Parathyroid adenoma (tissue), 2 donors: Measurements from ENCODE around the gene KIF26A.

ENCODE experiments used
- H2AFZ ChIP-seq: fragments of 300-600 bp; sonication (generic); one replicate; pipeline ENCODE4 v1.7.0; 2017; ENCODE audit warnings: antibody characterized with exemption, mild to moderate bottlenecking
- H3K27ac ChIP-seq: fragments of 300-600 bp; sonication (generic); one replicate; pipeline ENCODE4 v1.7.0; 2017
- H3K27me3 ChIP-seq: fragments of 300-600 bp; sonication (generic); one replicate; pipeline ENCODE4 v1.7.0; 2017; ENCODE audit warnings: low read length; ENCODE audit not compliant: control insufficient read depth, insufficient read depth
- H3K36me3 ChIP-seq: fragments of 300-600 bp; sonication (generic); one replicate; pipeline ENCODE4 v1.7.0; 2017; ENCODE audit warnings: low read length; ENCODE audit not compliant: control insufficient read depth, insufficient read depth
- H3K4me1 ChIP-seq: fragments of 300-600 bp; sonication (generic); one replicate; pipeline ENCODE4 v1.7.0; 2017; ENCODE audit warnings: control low read depth
- H3K4me2 ChIP-seq: fragments of 300-600 bp; sonication (generic); one replicate; pipeline ENCODE4 v1.7.0; 2017; ENCODE audit warnings: low read length
- H3K4me3 ChIP-seq: fragments of 300-600 bp; sonication (generic); one replicate; pipeline ENCODE4 v1.7.0; 2017; ENCODE audit warnings: low read depth, low read length
- H3K79me2 ChIP-seq: fragments of 300-600 bp; sonication (generic); one replicate; pipeline ENCODE4 v1.7.0; 2017; ENCODE audit warnings: control low read depth
- H3K9ac ChIP-seq: fragments of 300-600 bp; sonication (generic); one replicate; pipeline ENCODE4 v1.7.0; 2017; ENCODE audit warnings: mild to moderate bottlenecking
- H3K9me3 ChIP-seq: fragments of 300-600 bp; sonication (generic); one replicate; pipeline ENCODE4 v1.7.0; 2017; ENCODE audit warnings: low read length; ENCODE audit not compliant: control insufficient read depth
- CTCF ChIP-seq: fragments of 300-600 bp; sonication (generic); IDR thresholded peaks from one replicate; pipeline ENCODE4 v1.7.0; 2017; ENCODE audit warnings: antibody characterized with exemption, mild to moderate bottlenecking
- donor health status: primary hyperparathyroidism.

KIF26A gene

DNA sequence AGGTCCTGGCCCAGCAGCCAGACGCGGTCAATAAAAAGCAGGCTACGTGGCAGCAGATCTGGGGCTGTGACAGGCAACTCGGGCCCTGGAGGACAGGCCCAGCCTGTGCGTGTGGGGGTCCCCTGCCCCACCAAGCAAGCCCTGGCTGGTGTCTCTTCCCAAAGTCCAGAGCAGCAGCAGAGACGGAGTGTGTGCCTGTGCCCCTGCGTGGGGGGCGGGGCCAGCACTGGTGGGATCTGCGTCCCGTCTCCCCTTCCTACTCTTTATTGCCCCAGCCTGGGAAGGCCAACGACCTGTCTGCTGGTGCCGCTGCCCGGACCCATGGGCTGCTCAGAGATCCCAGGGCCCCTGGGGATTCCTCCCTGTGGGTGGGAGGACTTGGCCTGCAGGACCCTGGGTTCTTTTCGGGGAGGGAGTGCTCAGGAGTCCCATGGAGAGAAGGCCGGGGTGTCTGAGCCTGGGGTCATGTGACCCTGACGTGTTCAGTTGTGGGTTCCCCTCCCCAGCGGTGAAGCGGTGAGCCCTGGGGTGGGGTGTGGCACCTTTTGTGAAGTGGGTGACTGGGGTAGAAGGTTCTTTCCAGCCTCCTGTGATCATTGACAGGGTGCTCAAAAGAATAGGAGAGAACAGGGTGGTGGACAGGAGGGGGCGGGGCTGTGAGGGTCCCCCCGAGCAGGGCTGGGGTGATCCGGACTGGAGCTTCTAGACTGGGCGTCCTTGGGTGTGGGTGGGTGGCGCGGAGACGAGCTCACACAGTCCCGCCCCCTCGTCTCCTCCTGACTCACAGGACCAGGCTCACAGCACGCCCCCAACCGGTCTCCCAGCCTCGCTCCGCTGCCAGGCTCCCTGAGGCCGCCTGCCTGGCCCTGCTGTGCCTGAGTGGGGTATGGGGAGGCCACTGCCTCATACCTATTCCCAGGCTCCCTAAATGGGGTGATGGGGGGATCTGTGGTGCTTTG, 30.5 kb upstream of the KIF26A start:
- no peak for TF ChIP-seq CTCF
- H3K4me3 ChIP-seq, result no peak overlapping the region

GRCh38 chr14:104108570-104109541, 29.5 kb upstream of the KIF26A start:
- Histone ChIP-seq H3K27ac (no peak overlapping the region), H3K79me2 (no peaks in the 10 kb centered on the region), H3K36me3 (no peaks in the 10 kb centered on the region), H3K4me3 (no peak overlapping the region), H3K9ac (no peak overlapping the region), H3K27me3 (no peaks in the 10 kb centered on the region), H3K9me3 (no peaks in the 10 kb centered on the region), H3K4me2 (no peak overlapping the region), H3K4me1 (peaks cover 5% of the 10 kb centered on the region), H2AFZ (no peak overlapping the region)
- TF ChIP-seq CTCF, result no peak

More for the DNA sequence above, 30.5 kb upstream of the KIF26A start:
- Histone ChIP-seq H3K79me2 (no peaks in the 10 kb centered on the region), H3K9ac (no peak overlapping the region), H3K4me1 (peaks cover 5% of the 10 kb centered on the region), H3K4me2 (no peak overlapping the region), H3K9me3 (no peaks in the 10 kb centered on the region), H3K27me3 (no peaks in the 10 kb centered on the region), H3K27ac (no peak overlapping the region), H2AFZ (no peak overlapping the region), H3K36me3 (no peaks in the 10 kb centered on the region)

GRCh38 chr14:104109731-104110361, 28.5 kb upstream of the KIF26A start:
- TF ChIP-seq CTCF, result no peak
- H3K27me3 ChIP-seq, result no peaks in the 10 kb centered on the region
- no peak overlapping the region for H3K9ac ChIP-seq
- H3K36me3 ChIP-seq, result no peaks in the 10 kb centered on the region
- no peaks in the 10 kb centered on the region for H3K9me3 ChIP-seq
- H3K4me1 ChIP-seq, result peaks cover 5% of the 10 kb centered on the region
- no peak overlapping the region for H3K27ac ChIP-seq
- H3K4me3 ChIP-seq, result no peak overlapping the region
- H3K79me2 ChIP-seq, result no peaks in the 10 kb centered on the region
- no peak overlapping the region for H3K4me2 ChIP-seq
- no peak overlapping the region for H2AFZ ChIP-seq

GRCh38 chr14:104110491-104111209, 27.7 kb upstream of the KIF26A start:
- Histone ChIP-seq H2AFZ (no peak overlapping the region), H3K9ac (no peak overlapping the region), H3K79me2 (no peaks in the 10 kb centered on the region), H3K4me1 (peaks cover 5% of the 10 kb centered on the region), H3K27me3 (no peaks in the 10 kb centered on the region), H3K4me3 (no peak overlapping the region), H3K9me3 (no peaks in the 10 kb centered on the region), H3K36me3 (no peaks in the 10 kb centered on the region), H3K27ac (no peak overlapping the region), H3K4me2 (no peak overlapping the region)
- TF ChIP-seq CTCF, result no peak
